GM21390 (cell line): ENCODE data around the gene AVEN.

Experiments
- ATAC-seq: cut with Tn5 transposase; IDR thresholded peaks from one replicate; pipeline ENCODE4 v1.9.1; 2021; ENCODE audit not compliant: unreplicated experiment

Gene AVEN

GRCh38 chr15:33926260-33926659 lies 112.7 kb downstream of the AVEN start:
- ATAC-seq, result no peak

GRCh38 chr15:33923446-33923845 lies 115.6 kb downstream of the AVEN start:
- ATAC-seq, result no peak

GRCh38 chr15:33915571-33916407 lies 123.2 kb downstream of the AVEN start:
- no peak for ATAC-seq

- ATAC-seq, result no peak
Measured at GRCh38 chr15:33913459-33913858, 125.5 kb downstream of the AVEN start.

GRCh38 chr15:33912326-33912725 lies 126.7 kb downstream of the AVEN start:
- ATAC-seq, result no peak

- no peak for ATAC-seq
Measured at GRCh38 chr15:33910741-33911140, 128.3 kb downstream of the AVEN start.

- ATAC-seq, result no peak
Measured at GRCh38 chr15:33908406-33908805, 130.6 kb downstream of the AVEN start.

- no peak for ATAC-seq
Measured at GRCh38 chr15:33907326-33907725, 131.7 kb downstream of the AVEN start.

GRCh38 chr15:33903661-33904060 lies 135.3 kb downstream of the AVEN start:
- no peak for ATAC-seq

- ATAC-seq, result no peak
Measured at GRCh38 chr15:33902043-33902442, 137.0 kb downstream of the AVEN start.

- peak; percentile 64 for ATAC-seq
Measured at GRCh38 chr15:33894193-33894592, 144.8 kb downstream of the AVEN start.

GRCh38 chr15:33888176-33888575 lies 150.8 kb downstream of the AVEN start:
- no peak for ATAC-seq

GRCh38 chr15:33882921-33883320 lies 156.1 kb downstream of the AVEN start:
- ATAC-seq, result no peak

- no peak for ATAC-seq
Measured at GRCh38 chr15:33874156-33874555, 164.8 kb downstream of the AVEN start.

GRCh38 chr15:33872416-33873106 lies 166.4 kb downstream of the AVEN start:
- no peak for ATAC-seq

- ATAC-seq, result no peak
Measured at GRCh38 chr15:33871980-33872379, 167.0 kb downstream of the AVEN start.

- ATAC-seq, result no peak
Measured at GRCh38 chr15:33866101-33866737, 172.8 kb downstream of the AVEN start.

GRCh38 chr15:33865416-33865815 lies 173.6 kb downstream of the AVEN start:
- no peak for ATAC-seq

- ATAC-seq, result no peak
Measured at GRCh38 chr15:33864360-33865075, 174.5 kb downstream of the AVEN start.

GRCh38 chr15:33860754-33861153 lies 178.2 kb downstream of the AVEN start:
- no peak for ATAC-seq

GRCh38 chr15:33859992-33860545 lies 178.9 kb downstream of the AVEN start:
- ATAC-seq, result no peak
